Ureter (tissue), 1 donor: ENCODE results near the gene BBS1. TPM values are rescaled to one million over a fixed set of nuclear protein-coding genes. Genes with fewer than 3 reads are reported as not detected.
"Not testable (repeated sequence)": the region's sequence is repeated elsewhere in the genome, so short reads cannot be mapped to it uniquely, and the experiment has no call there.

Source experiments
- DNase-seq: peaks from one replicate; pipeline ENCODE4 v3.0.0-alpha.2; 2020; ENCODE audit warnings: low spot score
- total RNA-seq: library from RNA; stranded (reverse); gene quantifications from one replicate; pipeline ENCODE4 v1.2.4, GENCODE V29; 2023
- donor health status: DM: yes; HTN: yes; CAD: no.

Gene BBS1
- total RNA-seq, 1 donor from 2014 or later, result 59.8 TPM

DNA sequence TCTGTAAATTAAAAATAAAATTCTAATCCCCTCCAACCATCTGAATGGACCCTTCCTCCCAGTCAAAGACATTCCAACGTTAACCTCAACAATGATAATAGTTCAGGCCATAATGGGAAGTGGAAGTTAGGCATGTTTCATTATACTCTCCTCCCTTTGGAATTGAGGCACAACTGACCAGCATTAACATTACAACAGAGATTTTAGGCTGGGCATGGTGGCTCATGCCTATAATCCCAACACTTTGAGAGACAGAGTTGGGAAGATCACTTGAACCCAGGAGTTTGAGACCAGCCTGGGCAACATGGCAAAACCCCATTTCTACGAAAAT, 60.4 kb downstream of the BBS1 start:
- no peak for DNase-seq

DNA sequence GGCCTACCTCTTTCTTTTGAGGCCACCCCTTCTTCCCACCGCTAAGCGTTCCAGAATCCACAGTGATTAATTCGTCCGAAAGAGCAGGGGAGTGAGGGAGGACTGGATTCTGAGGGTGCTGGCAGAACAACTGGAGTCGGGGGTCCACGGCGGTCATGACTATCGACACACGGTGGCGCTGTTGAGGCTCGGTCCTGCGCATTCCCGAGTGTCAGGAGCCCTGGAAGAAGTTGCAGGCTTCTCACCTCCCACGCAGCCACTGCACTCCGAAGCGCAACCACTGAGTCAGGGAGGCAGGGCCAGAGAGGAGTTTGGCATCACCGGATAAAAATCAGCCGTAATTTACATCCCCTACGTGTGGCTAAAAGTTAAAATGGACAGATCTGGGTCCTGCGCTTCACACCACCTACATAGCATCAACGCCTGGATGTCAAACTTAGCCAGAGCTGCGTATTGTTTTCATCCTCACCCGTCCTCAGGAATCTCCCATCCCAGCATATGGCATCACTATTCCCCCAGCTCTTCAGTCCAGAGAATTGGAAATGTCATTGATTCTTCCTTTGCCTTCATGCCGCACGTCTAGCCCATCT, 68.7 kb downstream of the BBS1 start:
- DNase-seq, result peak; percentile 72

DNA sequence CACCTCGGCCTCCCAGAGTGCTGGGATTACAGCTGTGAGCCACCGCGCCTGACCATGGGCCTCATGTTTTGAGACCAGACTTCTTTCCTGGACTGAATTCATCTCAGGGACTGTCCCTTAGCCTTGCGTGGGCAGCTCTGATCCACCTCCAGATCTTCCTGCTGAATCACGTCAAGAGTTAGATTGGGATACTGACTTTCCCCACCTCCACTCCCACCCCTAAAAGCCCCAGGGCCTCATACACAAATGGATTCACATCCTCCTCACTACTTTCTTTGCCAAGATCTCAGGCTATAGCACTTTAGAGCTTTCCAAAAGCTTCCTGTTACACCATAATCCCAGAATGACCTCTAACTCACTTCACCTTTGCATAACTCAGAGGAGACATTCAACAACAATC, 70.4 kb downstream of the BBS1 start:
- DNase-seq, result no peak

DNA sequence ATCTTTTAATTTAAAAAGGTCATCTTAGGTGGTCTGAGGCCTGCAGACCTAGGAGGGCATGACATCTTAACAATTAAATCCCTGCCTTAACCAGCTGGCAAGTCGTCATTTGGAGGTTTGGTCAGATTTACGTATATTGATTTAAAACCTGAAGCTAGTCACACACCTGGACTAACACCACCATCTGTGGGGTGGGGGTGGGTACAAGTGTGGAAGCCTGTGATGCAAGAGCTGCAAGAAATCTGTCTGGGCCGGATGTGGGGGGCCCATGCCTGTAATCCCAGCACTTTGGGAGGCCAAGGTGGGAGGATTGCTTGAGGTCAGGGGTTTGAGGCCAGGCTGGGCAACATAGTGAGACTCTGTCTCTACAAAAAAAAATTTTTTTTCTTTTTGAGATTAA, 70.8 kb downstream of the BBS1 start:
- no peak for DNase-seq

DNA sequence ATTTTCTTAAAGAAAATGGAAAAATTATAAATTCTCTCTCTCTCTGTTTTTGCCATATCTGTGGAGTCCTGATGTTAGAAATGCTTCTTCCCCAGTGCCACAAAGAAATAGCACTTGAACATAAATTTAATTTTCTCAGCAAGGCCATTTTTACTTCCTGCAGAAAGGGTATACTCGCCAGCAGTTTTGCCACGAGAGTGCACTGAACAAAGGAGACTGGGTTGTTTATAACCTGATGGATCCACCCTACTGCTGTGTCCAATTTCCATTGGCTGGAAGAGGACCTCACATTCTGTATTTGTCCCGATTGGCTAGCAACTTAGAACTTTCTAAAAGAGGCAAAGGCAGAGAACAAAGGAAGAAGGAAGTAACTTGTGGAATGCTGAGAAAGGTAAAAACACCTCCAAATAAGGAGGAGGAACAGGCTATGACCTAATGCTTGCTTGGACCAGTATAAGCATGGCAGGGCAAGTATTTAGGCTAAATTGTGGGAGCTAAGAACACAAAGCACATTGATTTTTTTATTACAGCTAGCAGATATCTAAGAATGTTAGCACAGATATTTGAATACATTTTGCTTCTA, 72.2 kb downstream of the BBS1 start:
- not testable (repeated sequence) for DNase-seq

Other genes starting within 250 kb of the BBS1 start
- 157 TPM for gene RAB1B, start 242.0 kb upstream of the BBS1 start, total RNA-seq
- 2.2 TPM for gene CNIH2, start 232.5 kb upstream of the BBS1 start, total RNA-seq
- 78.7 TPM for gene YIF1A, start 221.5 kb upstream of the BBS1 start, total RNA-seq
- not detected for gene TMEM151A, start 218.7 kb upstream of the BBS1 start, total RNA-seq
- 49.2 TPM for gene CD248, start 193.6 kb upstream of the BBS1 start, total RNA-seq
- 16.7 TPM for gene RIN1, start 174.2 kb upstream of the BBS1 start, total RNA-seq
- 25.7 TPM for gene BRMS1, start 165.5 kb upstream of the BBS1 start, total RNA-seq
- gene B4GAT1, start 163.0 kb upstream of the BBS1 start, total RNA-seq, result 15.2 TPM
- gene SLC29A2, start 138.9 kb upstream of the BBS1 start, total RNA-seq, result 13.0 TPM
- 1.2 TPM for gene NPAS4, start 89.6 kb upstream of the BBS1 start, total RNA-seq
- 47.0 TPM for gene MRPL11, start 71.8 kb upstream of the BBS1 start, total RNA-seq
- 11.0 TPM for gene PELI3, start 43.7 kb upstream of the BBS1 start, total RNA-seq
- gene DPP3, start 30.2 kb upstream of the BBS1 start, total RNA-seq, result 66.3 TPM
- 14.2 TPM for gene ZDHHC24, start 35.4 kb downstream of the BBS1 start, total RNA-seq
- 0.16 TPM for gene ACTN3, start 36.3 kb downstream of the BBS1 start, total RNA-seq
- gene CTSF, start 58.0 kb downstream of the BBS1 start, total RNA-seq, result 27.0 TPM
- gene CCDC87, start 82.4 kb downstream of the BBS1 start, total RNA-seq, result 0.55 TPM
- 34.8 TPM for gene CCS, start 82.5 kb downstream of the BBS1 start, total RNA-seq
- 105 TPM for gene RBM14, start 106.0 kb downstream of the BBS1 start, total RNA-seq
- gene RBM4, start 128.1 kb downstream of the BBS1 start, total RNA-seq, result 176 TPM
- 20.1 TPM for gene RBM4B, start 167.3 kb downstream of the BBS1 start, total RNA-seq
- 33.7 TPM for gene SPTBN2, start 218.6 kb downstream of the BBS1 start, total RNA-seq